ENCODE measurements around the gene SIPA1L3.

SIPA1L3 gene

GRCh38 chr19:38144667-38145066 is 237.7 kb downstream of the SIPA1L3 start:
- Histone ChIP-seq H3K9ac (ENCODE audit: low read length) (no peak overlapping the region), H4K5ac (ENCODE audit: low read length) (no peak overlapping the region), H2BK5ac (ENCODE audit: low read length) (no peak overlapping the region), H3K27me3 (ENCODE audit: insufficient read depth, low read length, poor library complexity) (no peaks in the 10 kb centered on the region), H3K36me3 (ENCODE audit: control insufficient read depth, insufficient read depth, low read length) (no peaks in the 10 kb centered on the region), H3K27ac (ENCODE audit: low read depth, low read length) (no peak overlapping the region), H3K18ac (ENCODE audit: low read length) (no peak overlapping the region), H4K8ac (ENCODE audit: low read depth, low read length) (no peak overlapping the region), H2AK5ac (ENCODE audit: low read length) (no peak overlapping the region), H3K79me1 (ENCODE audit: low read length) (no peaks in the 10 kb centered on the region), H3K23ac (ENCODE audit: low read length) (no peak overlapping the region), H3K4me3 (ENCODE audit: low read length) (no peak overlapping the region), H3K4me1 (ENCODE audit: control insufficient read depth, low read depth, low read length) (no peaks in the 10 kb centered on the region), H3K4me2 (ENCODE audit: low read length) (no peak overlapping the region), H2BK120ac (ENCODE audit: low read depth, low read length) (no peak overlapping the region), H3K79me2 (ENCODE audit: control insufficient read depth, insufficient read depth, low read length) (no peaks in the 10 kb centered on the region), H3K56ac (ENCODE audit: low read length) (no peak overlapping the region), H3K4ac (ENCODE audit: low read depth, low read length) (no peak overlapping the region), H2BK15ac (replicated peaks; ENCODE audit: low read depth) (no peak overlapping the region)
- DNase-seq: no peak
- no CpG with 5 or more reads among the region's 6 CpGs for WGBS (ENCODE audit: extremely low coverage, insufficient coverage, low lambda C conversion rate)

GRCh38 chr19:38145623-38146022 is 238.6 kb downstream of the SIPA1L3 start:
- Histone ChIP-seq H3K79me1 (ENCODE audit: low read length) (no peaks in the 10 kb centered on the region), H3K23ac (ENCODE audit: low read length) (no peak overlapping the region), H3K18ac (ENCODE audit: low read length) (no peak overlapping the region), H3K56ac (ENCODE audit: low read length) (no peak overlapping the region), H3K79me2 (ENCODE audit: control insufficient read depth, insufficient read depth, low read length) (no peaks in the 10 kb centered on the region), H3K27me3 (ENCODE audit: insufficient read depth, low read length, poor library complexity) (no peaks in the 10 kb centered on the region), H2BK5ac (ENCODE audit: low read length) (no peak overlapping the region), H4K5ac (ENCODE audit: low read length) (no peak overlapping the region), H3K36me3 (ENCODE audit: control insufficient read depth, insufficient read depth, low read length) (no peaks in the 10 kb centered on the region), H3K4me2 (ENCODE audit: low read length) (no peak overlapping the region), H4K8ac (ENCODE audit: low read depth, low read length) (no peak overlapping the region), H2BK120ac (ENCODE audit: low read depth, low read length) (no peak overlapping the region), H3K9ac (ENCODE audit: low read length) (no peak overlapping the region), H2AK5ac (ENCODE audit: low read length) (no peak overlapping the region), H3K4me3 (ENCODE audit: low read length) (no peak overlapping the region), H2BK15ac (replicated peaks; ENCODE audit: low read depth) (no peak overlapping the region), H3K4ac (ENCODE audit: low read depth, low read length) (no peak overlapping the region), H3K4me1 (ENCODE audit: control insufficient read depth, low read depth, low read length) (no peaks in the 10 kb centered on the region), H3K27ac (ENCODE audit: low read depth, low read length) (no peak overlapping the region)
- DNase-seq: no peak
- no CpG with 5 or more reads among the region's 4 CpGs for WGBS (ENCODE audit: extremely low coverage, insufficient coverage, low lambda C conversion rate)

DNA sequence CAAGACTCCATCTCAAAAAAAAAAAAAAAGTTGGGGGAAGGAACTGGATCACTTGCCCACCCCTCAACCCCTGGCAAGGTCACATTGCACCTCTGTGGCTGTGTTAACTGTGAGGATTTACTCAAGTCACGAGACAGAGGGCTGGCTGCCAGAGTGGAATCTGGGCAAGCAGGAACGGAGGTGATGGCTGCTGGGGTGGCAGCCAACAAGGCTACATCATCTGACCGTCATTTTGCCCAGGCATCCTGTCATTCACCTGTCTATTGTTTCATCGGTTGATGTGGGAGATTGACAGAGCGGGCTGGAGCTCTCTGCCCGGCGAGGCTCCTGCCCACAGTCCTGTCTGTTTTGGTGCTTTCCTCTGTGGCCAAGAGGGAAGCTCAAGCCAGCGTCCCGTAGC is 241.3 kb downstream of the SIPA1L3 start:
- Histone ChIP-seq H2BK5ac (ENCODE audit: low read length) (no peak overlapping the region), H3K9ac (ENCODE audit: low read length) (no peak overlapping the region), H2BK15ac (replicated peaks; ENCODE audit: low read depth) (no peak overlapping the region), H3K18ac (ENCODE audit: low read length) (no peak overlapping the region), H2AK5ac (ENCODE audit: low read length) (no peak overlapping the region), H4K8ac (ENCODE audit: low read depth, low read length) (no peak overlapping the region), H3K56ac (ENCODE audit: low read length) (no peak overlapping the region), H3K4me1 (ENCODE audit: control insufficient read depth, low read depth, low read length) (no peaks in the 10 kb centered on the region), H3K27ac (ENCODE audit: low read depth, low read length) (no peak overlapping the region), H3K23ac (ENCODE audit: low read length) (no peak overlapping the region), H3K4me3 (ENCODE audit: low read length) (no peak overlapping the region), H3K27me3 (ENCODE audit: insufficient read depth, low read length, poor library complexity) (no peaks in the 10 kb centered on the region), H3K36me3 (ENCODE audit: control insufficient read depth, insufficient read depth, low read length) (no peaks in the 10 kb centered on the region), H4K5ac (ENCODE audit: low read length) (no peak overlapping the region), H3K4me2 (ENCODE audit: low read length) (no peak overlapping the region), H3K4ac (ENCODE audit: low read depth, low read length) (no peak overlapping the region), H3K79me2 (ENCODE audit: control insufficient read depth, insufficient read depth, low read length) (no peaks in the 10 kb centered on the region), H3K79me1 (ENCODE audit: low read length) (no peaks in the 10 kb centered on the region), H2BK120ac (ENCODE audit: low read depth, low read length) (no peak overlapping the region)
- no CpG with 5 or more reads among the region's 9 CpGs for WGBS (ENCODE audit: extremely low coverage, insufficient coverage, low lambda C conversion rate)
- DNase-seq: no peak

GRCh38 chr19:38149661-38150061 is 242.7 kb downstream of the SIPA1L3 start:
- no peaks in the 10 kb centered on the region for H3K79me1 ChIP-seq (ENCODE audit: low read length)
- no CpG with 5 or more reads among the region's 6 CpGs for WGBS (ENCODE audit: extremely low coverage, insufficient coverage, low lambda C conversion rate)
- H3K18ac ChIP-seq (ENCODE audit: low read length): no peak overlapping the region
- no peak overlapping the region for H3K4me2 ChIP-seq (ENCODE audit: low read length)
- no peak overlapping the region for H2AK5ac ChIP-seq (ENCODE audit: low read length)
- H3K4me1 ChIP-seq (ENCODE audit: control insufficient read depth, low read depth, low read length): no peaks in the 10 kb centered on the region
- no peak overlapping the region for H4K8ac ChIP-seq (ENCODE audit: low read depth, low read length)
- no peak overlapping the region for H3K23ac ChIP-seq (ENCODE audit: low read length)
- no peak overlapping the region for H3K56ac ChIP-seq (ENCODE audit: low read length)
- no peak overlapping the region for H2BK5ac ChIP-seq (ENCODE audit: low read length)
- H2BK15ac ChIP-seq (replicated peaks; ENCODE audit: low read depth): no peak overlapping the region
- H3K27me3 ChIP-seq (ENCODE audit: insufficient read depth, low read length, poor library complexity): no peaks in the 10 kb centered on the region
- H3K27ac ChIP-seq (ENCODE audit: low read depth, low read length): no peak overlapping the region
- H3K9ac ChIP-seq (ENCODE audit: low read length): no peak overlapping the region
- no peak overlapping the region for H3K4me3 ChIP-seq (ENCODE audit: low read length)
- H2BK120ac ChIP-seq (ENCODE audit: low read depth, low read length): no peak overlapping the region
- peak; percentile 51 for DNase-seq
- H3K4ac ChIP-seq (ENCODE audit: low read depth, low read length): no peak overlapping the region
- H3K79me2 ChIP-seq (ENCODE audit: control insufficient read depth, insufficient read depth, low read length): no peaks in the 10 kb centered on the region
- no peak overlapping the region for H4K5ac ChIP-seq (ENCODE audit: low read length)
- H3K36me3 ChIP-seq (ENCODE audit: control insufficient read depth, insufficient read depth, low read length): no peaks in the 10 kb centered on the region

DNA sequence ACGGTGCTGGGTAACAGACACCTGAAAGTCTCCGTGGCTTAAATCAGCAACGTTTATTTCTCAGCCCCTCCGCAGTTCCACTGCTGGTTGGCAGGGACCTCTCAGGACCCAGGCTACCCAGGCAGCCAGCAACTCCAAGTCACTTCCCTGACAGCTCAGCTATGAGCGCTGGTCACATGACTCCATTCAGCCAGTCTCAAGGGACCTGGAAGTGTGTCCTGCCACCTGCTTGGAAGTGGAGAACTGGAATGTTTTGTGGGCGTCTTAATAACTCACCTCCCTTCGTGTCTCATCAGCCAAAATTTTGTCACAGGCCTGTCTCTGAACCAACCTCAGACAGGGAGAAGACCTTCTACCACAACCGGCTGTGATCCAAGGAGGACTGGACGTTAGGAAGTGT is 244.2 kb downstream of the SIPA1L3 start:
- no peaks in the 10 kb centered on the region for H3K4me1 ChIP-seq (ENCODE audit: control insufficient read depth, low read depth, low read length)
- no peak for DNase-seq
- H2BK5ac ChIP-seq (ENCODE audit: low read length): no peak overlapping the region
- no peak overlapping the region for H4K5ac ChIP-seq (ENCODE audit: low read length)
- H3K23ac ChIP-seq (ENCODE audit: low read length): no peak overlapping the region
- H3K27ac ChIP-seq (ENCODE audit: low read depth, low read length): no peak overlapping the region
- no peak overlapping the region for H3K9ac ChIP-seq (ENCODE audit: low read length)
- H3K79me2 ChIP-seq (ENCODE audit: control insufficient read depth, insufficient read depth, low read length): no peaks in the 10 kb centered on the region
- no CpG with 5 or more reads among the region's 9 CpGs for WGBS (ENCODE audit: extremely low coverage, insufficient coverage, low lambda C conversion rate)
- no peaks in the 10 kb centered on the region for H3K27me3 ChIP-seq (ENCODE audit: insufficient read depth, low read length, poor library complexity)
- H3K4me2 ChIP-seq (ENCODE audit: low read length): no peak overlapping the region
- H2AK5ac ChIP-seq (ENCODE audit: low read length): no peak overlapping the region
- H4K8ac ChIP-seq (ENCODE audit: low read depth, low read length): no peak overlapping the region
- no peaks in the 10 kb centered on the region for H3K36me3 ChIP-seq (ENCODE audit: control insufficient read depth, insufficient read depth, low read length)
- no peak overlapping the region for H3K18ac ChIP-seq (ENCODE audit: low read length)
- H3K4ac ChIP-seq (ENCODE audit: low read depth, low read length): no peak overlapping the region
- H2BK15ac ChIP-seq (replicated peaks; ENCODE audit: low read depth): no peak overlapping the region
- H3K56ac ChIP-seq (ENCODE audit: low read length): no peak overlapping the region
- no peak overlapping the region for H3K4me3 ChIP-seq (ENCODE audit: low read length)
- H3K79me1 ChIP-seq (ENCODE audit: low read length): no peaks in the 10 kb centered on the region
- H2BK120ac ChIP-seq (ENCODE audit: low read depth, low read length): no peak overlapping the region

Measured in mesendoderm (in vitro differentiated cells).